PFSK-1 (cell line): Measurements from ENCODE around the gene ASCL5.

Experiments
- POLR2AphosphoS5 ChIP-seq: IDR thresholded peaks from 2 replicates; pipeline ENCODE4 v1.6.1; 2012; ENCODE audit warnings: low read depth, mild to moderate bottlenecking, control low read depth, low read length, moderate library complexity
- REST ChIP-seq, 2 experiments: IDR thresholded peaks; 2 replicates each; pipeline versions ENCODE4 v1.6.1 to v1.8.0; 2011 to 2012; ENCODE audit warnings: low read depth in 2 of 2, low read length in 2 of 2, control low read depth in 1 of 2, inconsistent platforms in 1 of 2, mild to moderate bottlenecking in 1 of 2, moderate library complexity in 1 of 2; ENCODE audit not compliant: insufficient read depth in 1 of 2
- TAF1 ChIP-seq: IDR thresholded peaks from 2 replicates; pipeline ENCODE4 v1.6.1; 2012; ENCODE audit warnings: low read length, control low read depth, borderline replicate concordance; ENCODE audit not compliant: insufficient read depth

- no peak for TF ChIP-seq TAF1
- no peak for TF ChIP-seq POLR2AphosphoS5
- no peak for TF ChIP-seq REST (IDR thresholded peaks at IDR 0.05; ENCODE audit: insufficient read depth in 1 of 2, low read depth in 2 of 2, low read length in 2 of 2)
Observed at GRCh38 chr1:201098992-201099677, 27.8 kb downstream of the ASCL5 start.
